Measurements from ENCODE around the gene NCBP1. TPM values are rescaled to one million over a fixed set of nuclear protein-coding genes. Genes with fewer than 3 reads are reported as not detected.

Gene NCBP1
- polyA plus RNA-seq, 1 of the 3 experiments (the other 2 are of a cell fraction) = 11.3 TPM

- Histone ChIP-seq H3K4me3 (ENCODE audit: low read depth in 2 of 2, low read length in 1 of 2) (peak overlapping the region; percentile 82 to 95), H3K27ac (ENCODE audit: low read depth in 2 of 2, low read length in 1 of 2) (peak overlapping the region; percentile 73 to 93), H3K9ac (peak overlapping the region; percentile 83), H3K9me2 (no peaks in the 10 kb centered on the region), H2AFZ (ENCODE audit: low read depth) (peak overlapping the region; percentile 75), H3K4me2 (peak overlapping the region; percentile 92), H3F3A (replicated peaks; ENCODE audit: insufficient read depth) (no peaks in the 10 kb centered on the region), H4K20me1 (ENCODE audit: insufficient read depth) (peaks cover 5% of the 10 kb centered on the region; the same call in 1 of the 2 replicates), H3K4me1 (ENCODE audit: control insufficient read depth in 1 of 2, insufficient read depth in 2 of 2, low read depth in 1 of 2, low read length in 1 of 2) (peaks cover 7 to 19% of the 10 kb centered on the region in 2 experiments; a peak in 3 of 4 replicates), H3K9me3 (no peaks in the 10 kb centered on the region), H3K79me2 (ENCODE audit: insufficient read depth) (peaks cover 33% of the 10 kb centered on the region), H3K27me3 (ENCODE audit: insufficient read depth) (no peaks in the 10 kb centered on the region), H3K36me3 (replicated peaks in 1 of 2; ENCODE audit: control insufficient read depth in 1 of 2, insufficient read depth in 2 of 2, low read length in 1 of 2) (peaks cover 10 to 16% of the 10 kb centered on the region in 2 experiments)
- TF ChIP-seq PBX3 (IDR thresholded peaks at IDR 0.05) (no peak), USF1 (IDR thresholded peaks at IDR 0.05; ENCODE audit: borderline replicate concordance, low read depth) (peak; percentile 24; the same call in 1 of the 2 replicates)
- DNase-seq = no peak
- 17% methylated on average over 9 of the region's 9 CpGs for WGBS (ENCODE audit: low lambda C conversion rate)
- ChIA-PET CTCF (interaction anchor here (1.1 to 2.2 kb wide), 4 partner anchors 8 to 339 kb away, joined by 3 to 7 read pairs (median 4); no protein-coding TSS in a partner anchor), POLR2A (interaction anchor here (1.1 to 2.0 kb wide), 2 partner anchors 8 to 63 kb away, joined by 5 to 10 read pairs; partner anchors contain the start of genes NCBP1 and TSTD2)
These were observed 62.6 kb downstream of the NCBP1 start for GRCh38 chr9:97695995-97696802.

GRCh38 chr9:97696803-97697601 lies 63.4 kb downstream of the NCBP1 start, which contains the start of gene XPA:
Gene XPA, minus strand, starts transcription at chr9:97697340. Its CDS starts 48 bp downstream, at chr9:97697292.
- Histone ChIP-seq H3K4me1 (ENCODE audit: control insufficient read depth in 1 of 2, insufficient read depth in 2 of 2, low read depth in 1 of 2, low read length in 1 of 2) (peaks cover 7 to 19% of the 10 kb centered on the region in 2 experiments; a peak in 3 of 4 replicates), H3K9me3 (no peaks in the 10 kb centered on the region), H3K79me2 (ENCODE audit: insufficient read depth) (peaks cover 33% of the 10 kb centered on the region), H3K27ac (ENCODE audit: low read depth in 2 of 2, low read length in 1 of 2) (peak within 1 kb of the TSS; percentile 73 to 93), H3F3A (replicated peaks; ENCODE audit: insufficient read depth) (no peaks in the 10 kb centered on the region), H3K27me3 (ENCODE audit: insufficient read depth) (no peaks in the 10 kb centered on the region), H3K9me2 (no peaks in the 10 kb centered on the region), H3K4me3 (ENCODE audit: low read depth in 2 of 2, low read length in 1 of 2) (peak within 1 kb of the TSS; percentile 82 to 95), H3K9ac (peak within 1 kb of the TSS; percentile 83), H3K36me3 (replicated peaks in 1 of 2; ENCODE audit: control insufficient read depth in 1 of 2, insufficient read depth in 2 of 2, low read length in 1 of 2) (peaks cover 10 to 12% of the 10 kb centered on the region in 2 experiments), H4K20me1 (ENCODE audit: insufficient read depth) (peaks cover 5% of the 10 kb centered on the region; the same call in 1 of the 2 replicates), H3K4me2 (peak within 1 kb of the TSS; percentile 92), H2AFZ (ENCODE audit: low read depth) (peak within 1 kb of the TSS; percentile 95)
- CTCF ChIA-PET = interaction anchor here (1.1 to 2.2 kb wide), 4 partner anchors 9 to 338 kb away, joined by 3 to 7 read pairs (median 4); no protein-coding TSS in a partner anchor
- POLR2A ChIA-PET = interaction anchor here (1.1 to 2.0 kb wide), 3 partner anchors 9 to 226 kb away, joined by 3 to 10 read pairs (median 5); partner anchors contain the start of genes NCBP1, TRMO and TSTD2
- DNase-seq = peak; percentile 99
- under 1% methylated on average over 38 of the region's 82 CpGs for WGBS (ENCODE audit: low lambda C conversion rate)
- peak; percentile 37; the same call in 1 of the 2 replicates for TF ChIP-seq MAX (IDR thresholded peaks at IDR 0.05; ENCODE audit: low read depth)
- no peak for TF ChIP-seq CTCF (IDR thresholded peaks at IDR 0.05)
- peak; percentile 85 for TF ChIP-seq NRF1 (IDR thresholded peaks at IDR 0.05; ENCODE audit: low read depth, low read length)
- no peak for TF ChIP-seq ELF1 (IDR thresholded peaks at IDR 0.05)
- TF ChIP-seq GATA2 (CRISPR knock-in tag; IDR thresholded peaks at IDR 0.05) = no peak
- TF ChIP-seq MXI1 (IDR thresholded peaks at IDR 0.05; ENCODE audit: low read depth, low read length) = peak; percentile 75
- no peak for TF ChIP-seq TCF12 (IDR thresholded peaks at IDR 0.05)
- peak; percentile 70 for TF ChIP-seq TAF1 (IDR thresholded peaks at IDR 0.05; ENCODE audit: borderline replicate concordance, low read depth, low read length)
- no peak for TF ChIP-seq NFIC (IDR thresholded peaks at IDR 0.05; ENCODE audit: borderline replicate concordance)
- peak; percentile 78 for TF ChIP-seq POLR2AphosphoS5 (IDR thresholded peaks at IDR 0.05; ENCODE audit: low read depth, low read length)
- TF ChIP-seq YY1 (IDR thresholded peaks at IDR 0.05; ENCODE audit: low read depth) = peak; percentile 82
- no peak for TF ChIP-seq EZH2phosphoT487 (IDR thresholded peaks at IDR 0.05; ENCODE audit: borderline replicate concordance, low read depth)
- TF ChIP-seq FOXJ3 (CRISPR knock-in tag; IDR thresholded peaks at IDR 0.05) = no peak
- no peak for TF ChIP-seq IRF3 (IDR thresholded peaks at IDR 0.05; ENCODE audit: low read depth, low read length)
- TF ChIP-seq EP300 (IDR thresholded peaks at IDR 0.05; ENCODE audit: borderline replicate concordance in 1 of 2, low read depth in 1 of 2, low read length in 1 of 2) = no peak
- no peak for TF ChIP-seq GABPA (IDR thresholded peaks at IDR 0.05; ENCODE audit: low read depth)

All from SK-N-SH (cell line).